ENCODE data around the gene PCDHB1.

- TF ChIP-seq TAF1 (IDR thresholded peaks at IDR 0.05; ENCODE audit: low read depth), result no peak
- no peak for TF ChIP-seq CEBPB (IDR thresholded peaks at IDR 0.05)
- no peak for TF ChIP-seq TCF12 (IDR thresholded peaks at IDR 0.05; ENCODE audit: low read depth)
These were observed 8.6 kb upstream of the PCDHB1 start for GRCh38 chr5:141042555-141042954.

Measured in Ishikawa (cell line).